HCT116 (cell line): ENCODE data around the gene OR11A1. TPM values are rescaled to one million over a fixed set of nuclear protein-coding genes. Genes with fewer than 3 reads are reported as not detected.

ENCODE experiments used
- ATAC-seq: fragments of 200-7000 bp; cut with Tn5 transposase; 2 replicates; pipeline ENCODE4 v1.9.1; 2020; ENCODE audit warnings: mild to moderate bottlenecking, moderate library complexity
- BruUV-seq: library from RNA; stranded (reverse); fragments of 400-500 nt; replicated peaks from 2 replicates; lab custom pipeline; 2021; lab: Mats Ljungman, UMichigan
- CTCF ChIA-PET: fragments of 300-600 bp; sonication (Branson Sonifier 250); formaldehyde crosslinking; loops from one replicate; lab custom pipeline; 2021; ENCODE audit warnings: antibody characterized with exemption; lab: Charles Lee
- POLR2A ChIA-PET: fragments of 300-600, 350-600 bp; sonication (Branson Sonifier 250); formaldehyde crosslinking; loops from one replicate; lab custom pipeline; 2021; ENCODE audit warnings: antibody characterized with exemption; lab: Charles Lee
- RAD21 ChIA-PET, 2 experiments: fragments of 300-600 bp; sonication (Branson Sonifier 250); formaldehyde crosslinking; loops; one replicate each; lab custom pipeline; 2023; ENCODE audit warnings: low total read pairs in 2 of 2; ENCODE audit not compliant: uncharacterized antibody in 2 of 2, unreplicated experiment in 2 of 2, low non-redundant PET in 1 of 2; lab: Charles Lee
- DNase-seq: peaks from one replicate; pipeline ENCODE4 v3.0.0-alpha.2; 2010; ENCODE audit warnings: low read depth, low spot score
- H2AFZ ChIP-seq: fragments of 200-600 bp; shearing (Covaris generic), sonication (generic); 2 replicates; pipeline ENCODE4 v1.6.1; 2017; ENCODE audit warnings: low read depth, mixed run types, mixed read lengths, antibody characterized with exemption, low read length; ENCODE audit not compliant: poor library complexity, severe bottlenecking
- H3K27ac ChIP-seq: 2 replicates; pipeline ENCODE4 v1.5.1; 2012; ENCODE audit warnings: low read depth, low read length
- H3K27me3 ChIP-seq: fragments of 200-600 bp; sonication (generic); 2 replicates; pipeline ENCODE4 v1.6.1; 2016; ENCODE audit warnings: mixed run types, low read length, mixed read lengths; ENCODE audit not compliant: insufficient read depth
- H3K36me3 ChIP-seq, 2 experiments: fragments of 200-500 bp in 1 of 2; fragments of 200-600 bp in 1 of 2; sonication (Bioruptor generic) in 1 of 2; sonication (generic) in 1 of 2; 2 replicates each; pipeline versions ENCODE4 v1.5.1 to v1.6.1; 2014 to 2016; ENCODE audit warnings: low read length in 2 of 2, inconsistent platforms in 1 of 2, mixed read lengths in 1 of 2, mixed run types in 1 of 2; ENCODE audit not compliant: insufficient read depth in 2 of 2, control insufficient read depth in 1 of 2
- H3K4me1 ChIP-seq, 2 experiments: fragments of 200-600 bp in 1 of 2; sonication (generic) in 1 of 2; 2 replicates each; pipeline versions ENCODE4 v1.5.1 to v1.6.1; 2012 to 2017; ENCODE audit warnings: low read length in 2 of 2, inconsistent platforms in 1 of 2, mild to moderate bottlenecking in 1 of 2, mixed read lengths in 1 of 2, mixed run types in 1 of 2, moderate library complexity in 1 of 2; ENCODE audit not compliant: insufficient read depth in 2 of 2, control insufficient read depth in 1 of 2
- H3K4me2 ChIP-seq: fragments of 200-600 bp; sonication (generic); 2 replicates; pipeline ENCODE4 v1.6.1; 2017; ENCODE audit warnings: mixed run types, low read length, mixed read lengths
- H3K4me3 ChIP-seq, 2 experiments: fragments of 200-600 bp in 1 of 2; sonication (generic) in 1 of 2; replicated peaks in 1 of 2; 2 replicates each; pipeline ENCODE4 v1.5.1; 2011 to 2016; ENCODE audit warnings: low read length in 2 of 2, control low read depth in 1 of 2, low read depth in 1 of 2, mild to moderate bottlenecking in 1 of 2, mixed read lengths in 1 of 2, mixed run types in 1 of 2
- H3K79me2 ChIP-seq: fragments of 200-600 bp; sonication (generic); 2 replicates; pipeline ENCODE4 v1.6.1; 2017; ENCODE audit warnings: mild to moderate bottlenecking, mixed run types, low read length, moderate library complexity, mixed read lengths; ENCODE audit not compliant: insufficient read depth
- H3K9ac ChIP-seq: fragments of 200-600 bp; sonication (generic); 2 replicates; pipeline ENCODE4 v1.6.1; 2016; ENCODE audit warnings: low read length, mixed read lengths
- H3K9me2 ChIP-seq: fragments of 200-600 bp; sonication (generic), shearing (Covaris generic); 2 replicates; pipeline ENCODE4 v1.6.1; 2017; ENCODE audit warnings: mixed run types, mild to moderate bottlenecking, moderate library complexity; ENCODE audit not compliant: insufficient read depth
- H3K9me3 ChIP-seq, 2 experiments: fragments of 200-500 bp in 1 of 2; fragments of 200-600 bp in 1 of 2; sonication (Bioruptor generic) in 1 of 2; sonication (generic) in 1 of 2; 2 replicates each; pipeline ENCODE4 v1.6.1; 2014 to 2017; ENCODE audit warnings: low read length in 2 of 2, mixed read lengths in 2 of 2, inconsistent platforms in 1 of 2, low read depth in 1 of 2, mild to moderate bottlenecking in 1 of 2, mixed run types in 1 of 2, moderate library complexity in 1 of 2; ENCODE audit not compliant: control insufficient read depth in 1 of 2, insufficient read depth in 1 of 2
- H4K20me1 ChIP-seq: fragments of 200-600 bp; sonication (generic), shearing (Covaris generic); 2 replicates; pipeline ENCODE4 v1.6.1; 2017; ENCODE audit warnings: mixed run types, mild to moderate bottlenecking, moderate library complexity; ENCODE audit not compliant: insufficient read depth
- ATF3 ChIP-seq: IDR thresholded peaks from 2 replicates; pipeline ENCODE4 v1.6.1; 2012
- CEBPB ChIP-seq: IDR thresholded peaks from 2 replicates; pipeline ENCODE4 v1.6.1; 2012; ENCODE audit warnings: low read depth
- ELF1 ChIP-seq: IDR thresholded peaks from 2 replicates; pipeline ENCODE4 v1.6.1; 2012; ENCODE audit warnings: low read depth, borderline replicate concordance
- EZH2 ChIP-seq: fragments of 200-600 bp; sonication (generic); IDR thresholded peaks from 2 replicates; pipeline ENCODE4 v1.6.1; 2017; ENCODE audit warnings: antibody characterized with exemption, mixed run types
- EZH2phosphoT487 ChIP-seq: fragments of 200-600 bp; IDR thresholded peaks from 2 replicates; pipeline ENCODE4 v1.6.1; 2018; ENCODE audit warnings: antibody characterized with exemption, borderline replicate concordance
- POLR2AphosphoS5 ChIP-seq: IDR thresholded peaks from 2 replicates; pipeline ENCODE4 v1.6.1; 2011; ENCODE audit warnings: mild to moderate bottlenecking, low read depth, low read length, moderate library complexity
- REST ChIP-seq: IDR thresholded peaks from 2 replicates; pipeline ENCODE4 v1.6.1; 2012; ENCODE audit warnings: low read depth
- SIN3A ChIP-seq: IDR thresholded peaks from 2 replicates; pipeline ENCODE4 v1.6.1; 2012; ENCODE audit warnings: low read depth
- YY1 ChIP-seq: IDR thresholded peaks from 2 replicates; pipeline ENCODE4 v1.6.1; 2011; ENCODE audit warnings: low read length, low read depth, moderate library complexity, mild to moderate bottlenecking; ENCODE audit not compliant: insufficient replicate concordance; ENCODE audit errors: extremely low read depth
- ZNF274 ChIP-seq: fragments of 200-500 bp; sonication (Bioruptor generic); IDR thresholded peaks from 2 replicates; pipeline ENCODE4 v1.6.1; 2014; ENCODE audit warnings: mild to moderate bottlenecking, low read depth, low read length, inconsistent platforms
- intact Hi-C: fragments of 100-400 bp; cut with micrococcal nuclease; formaldehyde crosslinking; loops from 2 replicates; pipeline ENCODE4 v1.10.0; 2022
- total RNA-seq: library from RNA; stranded (reverse); gene quantifications from one replicate; pipeline ENCODE4 v1.2.1, GENCODE V29; 2021; ENCODE audit not compliant: unreplicated experiment

Gene OR11A1
- total RNA-seq, 1 experiment from 2014 or later, result not detected

- RAD21 ChIA-PET, result no interaction called here
- Histone ChIP-seq H3K27me3 (no peaks in the 10 kb centered on the region), H3K9me2 (no peaks in the 10 kb centered on the region), H3K4me2 (no peak overlapping the region), H3K79me2 (no peaks in the 10 kb centered on the region), H3K27ac (no peak overlapping the region), H3K4me3 (no peak overlapping the region)
- DNase-seq (no peak), ATAC-seq (no peak)
- BruUV-seq, result no TSS peak
- POLR2A ChIA-PET, result no interaction called here
- TF ChIP-seq ATF3 (no peak), POLR2AphosphoS5 (no peak), ELF1 (no peak), EZH2phosphoT487 (no peak), REST (no peak), CEBPB (no peak), ZNF274 (no peak), EZH2 (no peak), YY1 (no peak), SIN3A (no peak)
- TF ChIP-seq, all 23 proteins: peak for 0
- Histone ChIP-seq H3K36me3 (no peaks in the 10 kb centered on the region), H3K4me1 (no peaks in the 10 kb centered on the region), H3K9me3 (no peaks in the 10 kb centered on the region), H4K20me1 (no peaks in the 10 kb centered on the region), H3K9ac (no peak overlapping the region), H2AFZ (no peak overlapping the region)
- intact Hi-C loops, result no loop called here
- CTCF ChIA-PET, result no interaction called here
Measured at GRCh38 chr6:29451471-29452193, 5.2 kb downstream of the OR11A1 start.
